ENCODE results near the gene STK39. TPM values are rescaled to one million over a fixed set of nuclear protein-coding genes. Genes with fewer than 3 reads are reported as not detected.

Gene STK39
- total and polyA plus RNA-seq, 2 experiments from 2014 or later: 32.7 to 51.7 TPM

GRCh38 chr2:168064011-168064998 lies 183.1 kb downstream of the STK39 start:
- Histone ChIP-seq H3K36me3 (peaks cover 17% of the 10 kb centered on the region), H3K27me3 (no peaks in the 10 kb centered on the region)

GRCh38 chr2:168062936-168063335 lies 184.5 kb downstream of the STK39 start:
- Histone ChIP-seq H3K27ac (no peak overlapping the region), H3K36me3 (peaks cover 17% of the 10 kb centered on the region), H3K27me3 (no peaks in the 10 kb centered on the region), H3K4me1 (ENCODE audit: low read depth) (no peaks in the 10 kb centered on the region), H3K4me3 (no peak overlapping the region), H3K9me3 (ENCODE audit: low read depth) (no peaks in the 10 kb centered on the region)
- TF ChIP-seq, protein P1, sequence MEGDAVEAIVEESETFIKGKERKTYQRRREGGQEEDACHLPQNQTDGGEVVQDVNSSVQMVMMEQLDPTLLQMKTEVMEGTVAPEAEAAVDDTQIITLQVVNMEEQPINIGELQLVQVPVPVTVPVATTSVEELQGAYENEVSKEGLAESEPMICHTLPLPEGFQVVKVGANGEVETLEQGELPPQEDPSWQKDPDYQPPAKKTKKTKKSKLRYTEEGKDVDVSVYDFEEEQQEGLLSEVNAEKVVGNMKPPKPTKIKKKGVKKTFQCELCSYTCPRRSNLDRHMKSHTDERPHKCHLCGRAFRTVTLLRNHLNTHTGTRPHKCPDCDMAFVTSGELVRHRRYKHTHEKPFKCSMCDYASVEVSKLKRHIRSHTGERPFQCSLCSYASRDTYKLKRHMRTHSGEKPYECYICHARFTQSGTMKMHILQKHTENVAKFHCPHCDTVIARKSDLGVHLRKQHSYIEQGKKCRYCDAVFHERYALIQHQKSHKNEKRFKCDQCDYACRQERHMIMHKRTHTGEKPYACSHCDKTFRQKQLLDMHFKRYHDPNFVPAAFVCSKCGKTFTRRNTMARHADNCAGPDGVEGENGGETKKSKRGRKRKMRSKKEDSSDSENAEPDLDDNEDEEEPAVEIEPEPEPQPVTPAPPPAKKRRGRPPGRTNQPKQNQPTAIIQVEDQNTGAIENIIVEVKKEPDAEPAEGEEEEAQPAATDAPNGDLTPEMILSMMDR (IDR thresholded peaks at IDR 0.05; ENCODE audit: low read depth, low read length): no peak
- DNase-seq (ENCODE audit: low read depth in 1 of 2, low spot score in 1 of 2): no peak

More at GRCh38 chr2:168064011-168064998, 183.1 kb downstream of the STK39 start:
- no peak for DNase-seq (ENCODE audit: low read depth in 1 of 2, low spot score in 1 of 2)
- TF ChIP-seq, protein P1 (IDR thresholded peaks at IDR 0.05; ENCODE audit: low read depth, low read length): no peak
- Histone ChIP-seq H3K4me3 (no peak overlapping the region), H3K9me3 (ENCODE audit: low read depth) (no peaks in the 10 kb centered on the region), H3K4me1 (ENCODE audit: low read depth) (no peaks in the 10 kb centered on the region), H3K27ac (no peak overlapping the region)

- Histone ChIP-seq H3K4me1 (ENCODE audit: low read depth) (no peaks in the 10 kb centered on the region), H3K27me3 (no peaks in the 10 kb centered on the region), H3K27ac (no peak overlapping the region), H3K4me3 (no peak overlapping the region), H3K9me3 (ENCODE audit: low read depth) (no peaks in the 10 kb centered on the region), H3K36me3 (peaks cover 17% of the 10 kb centered on the region)
- no peak for DNase-seq (ENCODE audit: low read depth in 1 of 2, low spot score in 1 of 2)
- TF ChIP-seq, protein P1 (IDR thresholded peaks at IDR 0.05; ENCODE audit: low read depth, low read length): no peak
Measured at GRCh38 chr2:168062054-168062453, 185.3 kb downstream of the STK39 start.

DNA sequence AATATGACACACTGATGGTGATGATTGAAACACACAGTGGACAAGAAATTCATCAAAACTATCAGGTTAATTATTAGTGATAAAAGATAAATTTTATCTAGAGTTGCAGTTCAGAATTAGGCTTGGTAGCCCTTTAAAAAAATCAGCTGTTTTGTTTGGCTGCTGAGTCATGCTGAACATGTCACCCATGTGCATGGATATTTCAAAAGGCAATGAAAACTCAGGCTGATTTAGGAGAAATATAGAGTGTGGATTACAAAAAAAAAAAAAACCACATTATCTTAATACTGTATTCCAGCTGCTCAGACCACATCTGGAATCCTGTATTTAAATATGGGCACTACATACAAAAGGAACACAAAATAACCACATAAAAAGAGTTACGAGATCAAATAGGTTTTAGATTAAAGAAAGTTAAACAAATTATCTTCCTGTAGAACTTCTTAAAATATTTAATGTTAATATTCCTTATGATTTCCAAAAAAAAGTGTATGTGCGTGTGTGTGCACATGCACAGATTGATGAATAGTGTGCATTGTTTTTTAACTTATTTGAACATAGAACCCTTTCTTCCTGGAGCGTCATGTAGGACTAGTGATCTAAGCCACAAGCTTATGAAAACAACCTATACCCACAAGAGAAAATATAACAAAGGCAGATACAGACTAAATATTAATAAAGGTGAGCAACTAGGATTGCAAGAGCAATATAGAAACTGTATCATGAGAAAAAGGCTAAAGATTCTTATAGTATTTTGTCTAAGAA lies 186.2 kb downstream of the STK39 start:
- H3K9me3 ChIP-seq (ENCODE audit: low read depth): no peaks in the 10 kb centered on the region
- no peaks in the 10 kb centered on the region for H3K4me1 ChIP-seq (ENCODE audit: low read depth)
- TF ChIP-seq, protein P1 (IDR thresholded peaks at IDR 0.05; ENCODE audit: low read depth, low read length): no peak
- H3K4me3 ChIP-seq: no peak overlapping the region
- H3K36me3 ChIP-seq: peaks cover 17% of the 10 kb centered on the region
- peak in 1 of 2 donors; percentile 57 for DNase-seq (ENCODE audit: low read depth in 1 of 2, low spot score in 1 of 2)
- H3K27ac ChIP-seq: no peak overlapping the region
- H3K27me3 ChIP-seq: no peaks in the 10 kb centered on the region

- Histone ChIP-seq H3K4me3 (no peak overlapping the region), H3K4me1 (ENCODE audit: low read depth) (no peaks in the 10 kb centered on the region), H3K36me3 (peaks cover 15% of the 10 kb centered on the region), H3K27ac (no peak overlapping the region), H3K9me3 (ENCODE audit: low read depth) (no peaks in the 10 kb centered on the region), H3K27me3 (no peaks in the 10 kb centered on the region)
- no peak for DNase-seq (ENCODE audit: low read depth in 1 of 2, low spot score in 1 of 2)
- TF ChIP-seq, protein P1 (IDR thresholded peaks at IDR 0.05; ENCODE audit: low read depth, low read length): no peak
Measured at GRCh38 chr2:168059758-168060157, 187.6 kb downstream of the STK39 start.

Data from cardiac muscle cell (in vitro differentiated cells and primary cell).